ENCODE measurements around the gene SCOC. TPM values are rescaled to one million over a fixed set of nuclear protein-coding genes. Genes with fewer than 3 reads are reported as not detected.

The SCOC gene
- total and polyA plus RNA-seq, 2 of the 4 experiments (the other 2 are of a cell fraction) = 12.9 to 33.2 TPM

DNA sequence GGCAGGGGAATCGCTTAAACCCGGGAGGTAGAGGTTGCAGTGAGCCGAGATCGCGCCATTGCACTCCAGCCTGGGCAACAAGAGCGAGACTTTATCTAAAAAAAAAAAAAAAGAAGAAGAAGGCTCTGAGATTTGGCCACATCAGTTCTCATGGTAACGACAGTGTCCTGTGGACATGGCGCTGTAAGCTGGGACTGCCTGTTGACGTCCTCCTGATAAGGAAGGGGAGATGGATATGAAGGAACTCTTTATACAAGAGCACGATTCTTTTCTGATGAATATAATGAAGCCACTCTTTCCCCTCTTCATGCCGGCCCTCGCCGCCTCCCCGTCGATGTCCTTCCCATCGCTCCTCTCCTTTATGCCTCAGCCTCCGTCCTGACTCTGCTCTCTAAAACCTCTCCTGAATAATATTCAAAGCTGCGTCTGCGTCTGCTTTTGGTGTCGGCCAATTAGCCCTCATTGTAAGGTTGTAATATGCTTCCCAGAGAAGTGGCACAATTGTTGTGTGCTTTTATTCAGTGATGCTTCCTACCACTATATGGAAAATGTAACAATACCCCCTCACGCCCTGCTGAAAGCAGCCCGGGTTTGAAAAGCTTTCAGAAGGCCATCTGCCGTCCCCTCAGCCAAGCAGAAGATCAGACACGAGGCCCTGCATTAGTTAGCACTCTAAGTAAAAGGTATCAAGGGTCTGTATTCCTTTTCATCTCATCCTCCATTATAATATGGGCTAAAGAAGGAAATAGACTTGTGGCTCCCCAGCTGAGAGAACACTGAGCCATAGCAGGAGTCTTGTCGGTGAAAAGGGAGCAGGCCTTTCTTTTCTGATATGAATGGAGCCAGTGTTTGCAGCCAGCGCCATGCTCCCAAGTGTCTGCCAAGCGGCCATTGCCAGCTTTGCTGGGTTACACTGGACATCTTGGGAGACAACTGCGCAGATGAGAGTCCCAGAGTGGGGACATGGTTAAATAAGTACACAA, 22.1 kb upstream of the SCOC start:
- H4K20me1 ChIP-seq (ENCODE audit: insufficient read depth, low read length) = no peaks in the 10 kb centered on the region
- no peak overlapping the region for H3K27ac ChIP-seq (ENCODE audit: insufficient read depth, low read length)
- H3K4me1 ChIP-seq (ENCODE audit: control insufficient read depth, insufficient read depth, low read length) = no peaks in the 10 kb centered on the region
- no peak overlapping the region for H2BK15ac ChIP-seq (ENCODE audit: low read depth, low read length)
- no peak overlapping the region for H2AK9ac ChIP-seq (replicated peaks; ENCODE audit: low read depth, low read length, poor library complexity)
- H3K18ac ChIP-seq (ENCODE audit: low read depth, low read length) = no peak overlapping the region
- H2BK20ac ChIP-seq (ENCODE audit: low read depth, low read length) = no peak overlapping the region
- no peak overlapping the region for H3K23ac ChIP-seq (ENCODE audit: low read depth, low read length)
- WGBS, 2 experiments (ENCODE audit: extremely low coverage in 2 of 2, insufficient read length in 1 of 2) = 95% methylated on average over 6 of the region's 28 CpGs; no CpG with 5 or more reads in 1 of the 2 experiments
- BruUV-seq (replicated peaks) = no TSS peak
- DNase-seq = no peak
- no peaks in the 10 kb centered on the region for H3K36me3 ChIP-seq (ENCODE audit: control insufficient read depth, insufficient read depth, low read length)
- no peak for TF ChIP-seq POLR2A (IDR thresholded peaks at IDR 0.05; ENCODE audit: low read depth, low read length)
- TF ChIP-seq, protein P1, sequence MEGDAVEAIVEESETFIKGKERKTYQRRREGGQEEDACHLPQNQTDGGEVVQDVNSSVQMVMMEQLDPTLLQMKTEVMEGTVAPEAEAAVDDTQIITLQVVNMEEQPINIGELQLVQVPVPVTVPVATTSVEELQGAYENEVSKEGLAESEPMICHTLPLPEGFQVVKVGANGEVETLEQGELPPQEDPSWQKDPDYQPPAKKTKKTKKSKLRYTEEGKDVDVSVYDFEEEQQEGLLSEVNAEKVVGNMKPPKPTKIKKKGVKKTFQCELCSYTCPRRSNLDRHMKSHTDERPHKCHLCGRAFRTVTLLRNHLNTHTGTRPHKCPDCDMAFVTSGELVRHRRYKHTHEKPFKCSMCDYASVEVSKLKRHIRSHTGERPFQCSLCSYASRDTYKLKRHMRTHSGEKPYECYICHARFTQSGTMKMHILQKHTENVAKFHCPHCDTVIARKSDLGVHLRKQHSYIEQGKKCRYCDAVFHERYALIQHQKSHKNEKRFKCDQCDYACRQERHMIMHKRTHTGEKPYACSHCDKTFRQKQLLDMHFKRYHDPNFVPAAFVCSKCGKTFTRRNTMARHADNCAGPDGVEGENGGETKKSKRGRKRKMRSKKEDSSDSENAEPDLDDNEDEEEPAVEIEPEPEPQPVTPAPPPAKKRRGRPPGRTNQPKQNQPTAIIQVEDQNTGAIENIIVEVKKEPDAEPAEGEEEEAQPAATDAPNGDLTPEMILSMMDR (conservative IDR thresholded peaks at IDR 0.05; ENCODE audit: low read depth, low read length) = no peak
- TF ChIP-seq CEBPB (IDR thresholded peaks at IDR 0.05; ENCODE audit: low read depth, low read length) = no peak
- TF ChIP-seq, protein P2, sequence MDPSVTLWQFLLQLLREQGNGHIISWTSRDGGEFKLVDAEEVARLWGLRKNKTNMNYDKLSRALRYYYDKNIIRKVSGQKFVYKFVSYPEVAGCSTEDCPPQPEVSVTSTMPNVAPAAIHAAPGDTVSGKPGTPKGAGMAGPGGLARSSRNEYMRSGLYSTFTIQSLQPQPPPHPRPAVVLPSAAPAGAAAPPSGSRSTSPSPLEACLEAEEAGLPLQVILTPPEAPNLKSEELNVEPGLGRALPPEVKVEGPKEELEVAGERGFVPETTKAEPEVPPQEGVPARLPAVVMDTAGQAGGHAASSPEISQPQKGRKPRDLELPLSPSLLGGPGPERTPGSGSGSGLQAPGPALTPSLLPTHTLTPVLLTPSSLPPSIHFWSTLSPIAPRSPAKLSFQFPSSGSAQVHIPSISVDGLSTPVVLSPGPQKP (IDR thresholded peaks at IDR 0.05; ENCODE audit: borderline replicate concordance, low read depth, low read length) = no peak
- H3K27me3 ChIP-seq (ENCODE audit: control insufficient read depth, insufficient read depth, low read length) = peaks cover 24% of the 10 kb centered on the region
- ATAC-seq (ENCODE audit: low read depth) = no peak
- no peak overlapping the region for H3K4me2 ChIP-seq (ENCODE audit: low read depth, low read length)
- no peak overlapping the region for H3K9ac ChIP-seq (ENCODE audit: low read depth, low read length)
- H2AFZ ChIP-seq (replicated peaks; ENCODE audit: low read length, poor library complexity) = no peak overlapping the region
- no peak overlapping the region for H3K4me3 ChIP-seq (ENCODE audit: insufficient read depth, low read depth, low read length)
- no peak overlapping the region for H2BK120ac ChIP-seq (ENCODE audit: low read depth, low read length)
- H3K9me1 ChIP-seq (ENCODE audit: insufficient read depth, low read length) = no peaks in the 10 kb centered on the region
- in situ Hi-C loops (cut with MboI; ENCODE audit: low sequenced_read_pairs) (loop anchor here (10.0 to 25.0 kb wide), 3 partner anchors 337 to 786 kb away; partner anchors contain the start of gene RNF150), dilution Hi-C loops (cut with HindIII; ENCODE audit: low sequenced_read_pairs, unreplicated experiment) (no loop called here), intact Hi-C loops (cut with micrococcal nuclease) (no loop called here)
- no peak overlapping the region for H4K5ac ChIP-seq (ENCODE audit: low read depth, low read length)
- no peak overlapping the region for H3K56ac ChIP-seq (ENCODE audit: extremely low read depth, insufficient read depth, low read length)
- no peak overlapping the region for H4K8ac ChIP-seq (ENCODE audit: low read depth in 2 of 2, low read length in 2 of 2)
- H3K9me3 ChIP-seq (ENCODE audit: control insufficient read depth, insufficient read depth, low read length) = no peaks in the 10 kb centered on the region
- ChIA-PET POLR2A (ENCODE audit: unreplicated experiment) (interaction anchor here (0.6 kb wide), 1 partner anchor 228 kb away, joined by 8 read pairs; no protein-coding TSS in a partner anchor), CTCF (interaction anchor here (1.3 kb wide), 1 partner anchor 500 kb away, joined by 3 read pairs; no protein-coding TSS in a partner anchor)
- no peaks in the 10 kb centered on the region for H3K79me1 ChIP-seq (ENCODE audit: low read depth in 1 of 2, low read length in 2 of 2)
- no peak overlapping the region for H2BK5ac ChIP-seq (ENCODE audit: low read depth, low read length, poor library complexity, severe bottlenecking)
- no peak overlapping the region for H3K4ac ChIP-seq (ENCODE audit: low read depth, low read length)
- H4K91ac ChIP-seq (ENCODE audit: insufficient read depth, low read depth, low read length) = no peak overlapping the region
- no peak overlapping the region for H3K14ac ChIP-seq (replicated peaks; ENCODE audit: low read depth, low read length)
- H2AK5ac ChIP-seq (ENCODE audit: low read depth, low read length) = no peak overlapping the region
